Progenitor cell of endocrine pancreas (in vitro differentiated cells): ENCODE measurements around the gene DEFB118. TPM values are rescaled to one million over a fixed set of nuclear protein-coding genes. Genes with fewer than 3 reads are reported as not detected.

Experiments used
- DNase-seq: peaks from one replicate; pipeline ENCODE4 v3.0.0; 2021; ENCODE audit warnings: low spot score; ENCODE audit not compliant: unreplicated experiment
- H3K27ac Mint-ChIP-seq: 2 replicates; pipeline ENCODE4 v1.8.0; 2021; ENCODE audit warnings: mild to moderate bottlenecking, moderate library complexity, mixed read lengths
- H3K27me3 Mint-ChIP-seq: 2 replicates; pipeline ENCODE4 v1.8.0; 2021; ENCODE audit warnings: mixed read lengths
- H3K36me3 Mint-ChIP-seq: 2 replicates; pipeline ENCODE4 v1.8.0; 2022; ENCODE audit warnings: mixed read lengths; ENCODE audit not compliant: insufficient read depth
- H3K4me1 Mint-ChIP-seq: 2 replicates; pipeline ENCODE4 v1.8.0; 2021; ENCODE audit warnings: low read depth, mixed read lengths
- H3K4me3 Mint-ChIP-seq: 2 replicates; pipeline ENCODE4 v1.8.0; 2021; ENCODE audit warnings: low read depth, mild to moderate bottlenecking, moderate library complexity, mixed read lengths
- H3K9me3 Mint-ChIP-seq: 2 replicates; pipeline ENCODE4 v1.8.0; 2021; ENCODE audit warnings: low read depth, mixed read lengths
- long read RNA-seq: library from polyadenylated mRNA; unstranded; transcript quantifications from one replicate; pipeline ENCODE4 v2.0.0, GENCODE V29; 2020
- total RNA-seq: library from RNA; stranded (reverse); gene quantifications from 2 replicates; pipeline ENCODE4 v1.2.1, GENCODE V29; 2021
- TF ChIP-seq, protein P1 (sequence below): fragments of 200-600 bp; sonication (generic); IDR thresholded peaks from one replicate; pipeline ENCODE4 v1.5.0; 2021; ENCODE audit warnings: antibody characterized with exemption, mild to moderate bottlenecking; ENCODE audit not compliant: unreplicated experiment

DEFB118 gene, protein sequence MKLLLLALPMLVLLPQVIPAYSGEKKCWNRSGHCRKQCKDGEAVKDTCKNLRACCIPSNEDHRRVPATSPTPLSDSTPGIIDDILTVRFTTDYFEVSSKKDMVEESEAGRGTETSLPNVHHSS
- not detected in 2 replicates for total RNA-seq
- long read RNA-seq: 0 reads

DNA sequence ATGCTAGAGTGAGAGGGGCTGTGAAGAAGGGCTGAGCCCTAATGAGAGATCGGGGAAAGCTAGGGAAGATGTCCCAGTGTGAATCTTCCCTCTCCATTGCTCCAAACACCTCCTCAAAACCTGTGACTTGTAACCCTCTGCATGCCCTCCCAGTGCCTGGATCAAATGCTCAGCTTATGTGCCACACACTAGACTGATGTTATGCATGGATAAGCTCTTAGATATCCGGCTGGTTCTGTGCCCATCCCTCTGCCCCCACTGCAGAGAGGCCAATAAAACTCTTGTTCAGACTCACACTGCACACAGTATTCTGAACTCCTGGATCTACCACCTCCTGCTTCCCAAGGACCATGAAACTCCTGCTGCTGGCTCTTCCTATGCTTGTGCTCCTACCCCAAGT lies at the start of gene DEFB118:
Gene DEFB118, plus strand, starts transcription at position 301 of the 400 bp plus-strand sequence. Its CDS starts 50 bp downstream, at position 351.
- peaks cover 69% of the 10 kb centered on the region for H3K9me3 Mint-ChIP-seq
- H3K4me3 Mint-ChIP-seq: no peak within 1 kb of the TSS
- no peaks in the 10 kb centered on the region for H3K4me1 Mint-ChIP-seq
- no peaks in the 10 kb centered on the region for H3K27me3 Mint-ChIP-seq
- TF ChIP-seq, protein P1, sequence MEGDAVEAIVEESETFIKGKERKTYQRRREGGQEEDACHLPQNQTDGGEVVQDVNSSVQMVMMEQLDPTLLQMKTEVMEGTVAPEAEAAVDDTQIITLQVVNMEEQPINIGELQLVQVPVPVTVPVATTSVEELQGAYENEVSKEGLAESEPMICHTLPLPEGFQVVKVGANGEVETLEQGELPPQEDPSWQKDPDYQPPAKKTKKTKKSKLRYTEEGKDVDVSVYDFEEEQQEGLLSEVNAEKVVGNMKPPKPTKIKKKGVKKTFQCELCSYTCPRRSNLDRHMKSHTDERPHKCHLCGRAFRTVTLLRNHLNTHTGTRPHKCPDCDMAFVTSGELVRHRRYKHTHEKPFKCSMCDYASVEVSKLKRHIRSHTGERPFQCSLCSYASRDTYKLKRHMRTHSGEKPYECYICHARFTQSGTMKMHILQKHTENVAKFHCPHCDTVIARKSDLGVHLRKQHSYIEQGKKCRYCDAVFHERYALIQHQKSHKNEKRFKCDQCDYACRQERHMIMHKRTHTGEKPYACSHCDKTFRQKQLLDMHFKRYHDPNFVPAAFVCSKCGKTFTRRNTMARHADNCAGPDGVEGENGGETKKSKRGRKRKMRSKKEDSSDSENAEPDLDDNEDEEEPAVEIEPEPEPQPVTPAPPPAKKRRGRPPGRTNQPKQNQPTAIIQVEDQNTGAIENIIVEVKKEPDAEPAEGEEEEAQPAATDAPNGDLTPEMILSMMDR: no peak
- H3K36me3 Mint-ChIP-seq: peaks cover 5% of the 10 kb centered on the region
- no peak within 1 kb of the TSS for H3K27ac Mint-ChIP-seq
- no peak for DNase-seq

DNA sequence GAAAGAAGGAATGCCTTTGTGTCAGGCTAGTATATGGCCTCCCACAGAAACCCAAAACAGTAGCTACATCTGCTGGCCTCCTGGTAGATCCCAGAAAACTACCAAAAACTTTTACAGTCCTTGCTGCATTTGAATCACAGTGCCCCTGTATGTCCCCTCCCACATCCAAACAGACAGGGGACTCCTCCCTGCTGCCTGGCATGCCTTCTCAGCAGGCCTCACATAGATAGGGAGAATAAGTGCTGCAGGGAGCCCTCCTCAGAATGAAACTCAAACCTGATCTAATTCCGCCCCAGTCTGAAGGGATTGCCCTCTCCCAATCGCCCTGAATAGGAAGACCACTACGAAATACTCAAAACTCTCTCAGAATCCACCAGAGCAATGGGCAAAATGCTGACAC lies 45.9 kb upstream of the DEFB118 start:
- Mint-ChIP-seq H3K27me3 (no peaks in the 10 kb centered on the region), H3K4me3 (no peak overlapping the region), H3K9me3 (peaks cover 71% of the 10 kb centered on the region), H3K36me3 (peaks cover 3% of the 10 kb centered on the region), H3K4me1 (no peaks in the 10 kb centered on the region), H3K27ac (no peak overlapping the region)
- TF ChIP-seq, protein P1: no peak
- DNase-seq: no peak

DNA sequence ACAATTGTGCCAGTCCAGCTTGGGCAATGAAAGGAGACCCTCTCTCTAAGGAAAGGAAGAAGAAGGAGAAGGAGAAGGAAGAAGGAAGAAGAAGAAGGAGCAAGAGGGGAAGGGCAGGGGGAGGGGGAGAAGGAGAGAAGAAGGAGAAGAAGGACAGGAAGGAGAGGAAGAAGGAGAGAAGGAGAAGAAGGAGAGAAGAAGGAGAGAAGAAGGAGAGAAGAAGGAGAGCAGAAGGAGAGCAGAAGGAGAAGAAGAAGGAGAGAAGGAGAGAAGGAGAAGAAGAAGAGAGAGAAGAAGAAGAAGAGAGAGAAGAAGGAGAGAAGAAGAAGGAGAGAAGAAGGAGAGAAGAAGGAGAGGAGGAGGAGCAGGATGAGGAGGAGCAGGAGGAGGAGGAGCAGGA lies 37.5 kb upstream of the DEFB118 start:
- Mint-ChIP-seq H3K9me3 (peaks cover 40% of the 10 kb centered on the region), H3K27ac (no peak overlapping the region)

DNA sequence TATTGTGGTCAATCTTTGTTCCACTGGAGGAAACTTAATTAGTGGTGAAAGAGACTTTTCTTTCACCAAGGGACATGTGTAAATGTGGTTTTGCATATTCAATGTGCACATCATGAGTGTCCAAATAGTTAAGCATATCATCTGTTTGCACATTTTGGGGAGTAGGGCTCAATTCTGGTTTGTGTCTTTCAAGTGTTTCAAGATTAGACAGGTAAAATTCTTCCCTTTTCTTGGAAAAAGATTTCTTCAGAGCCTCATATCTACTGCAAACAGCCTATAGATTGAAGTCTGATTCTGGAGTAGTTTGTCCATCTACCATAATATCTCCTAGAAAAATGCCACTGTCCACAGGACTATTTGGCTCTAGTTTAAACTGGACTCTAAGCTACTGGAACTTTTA lies 26.9 kb upstream of the DEFB118 start:
- H3K4me3 Mint-ChIP-seq: no peak overlapping the region
- peaks cover 3% of the 10 kb centered on the region for H3K36me3 Mint-ChIP-seq
- no peak for DNase-seq
- no peaks in the 10 kb centered on the region for H3K4me1 Mint-ChIP-seq
- H3K9me3 Mint-ChIP-seq: peaks cover 53% of the 10 kb centered on the region
- TF ChIP-seq, protein P1: no peak
- H3K27ac Mint-ChIP-seq: no peak overlapping the region
- no peaks in the 10 kb centered on the region for H3K27me3 Mint-ChIP-seq

More for the DNA sequence above, 37.5 kb upstream of the DEFB118 start:
- no peaks in the 10 kb centered on the region for H3K4me1 Mint-ChIP-seq
- DNase-seq: no peak
- no peaks in the 10 kb centered on the region for H3K27me3 Mint-ChIP-seq
- TF ChIP-seq, protein P1: no peak
- no peak overlapping the region for H3K4me3 Mint-ChIP-seq
- H3K36me3 Mint-ChIP-seq: peaks cover 5% of the 10 kb centered on the region

DNA sequence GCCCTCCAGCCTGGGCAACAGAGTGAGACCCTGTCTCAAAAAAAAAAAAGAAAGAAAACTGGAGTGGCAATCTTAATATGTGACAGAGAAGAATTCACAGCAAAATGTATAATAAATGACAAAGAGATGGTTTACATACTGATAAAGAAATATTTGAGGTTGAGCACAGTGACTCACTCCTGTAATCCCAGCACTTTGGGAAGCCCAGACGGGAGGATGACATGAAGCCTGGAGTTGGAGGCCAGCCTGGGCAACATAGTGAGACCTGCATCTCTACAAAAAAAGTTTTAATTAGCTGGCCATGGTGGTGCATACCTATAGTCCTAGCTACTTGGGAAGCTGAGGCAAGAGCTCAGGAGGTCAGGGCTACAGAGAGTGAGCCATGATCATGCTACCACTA lies 12.4 kb upstream of the DEFB118 start:
- Mint-ChIP-seq H3K4me1 (no peaks in the 10 kb centered on the region), H3K27ac (no peak overlapping the region), H3K36me3 (peaks cover 5% of the 10 kb centered on the region), H3K9me3 (peaks cover 58% of the 10 kb centered on the region), H3K27me3 (no peaks in the 10 kb centered on the region), H3K4me3 (no peak overlapping the region)
- DNase-seq: no peak
- TF ChIP-seq, protein P1: no peak
